ENCODE measurements around the gene ZBTB16.

Gene ZBTB16

DNA sequence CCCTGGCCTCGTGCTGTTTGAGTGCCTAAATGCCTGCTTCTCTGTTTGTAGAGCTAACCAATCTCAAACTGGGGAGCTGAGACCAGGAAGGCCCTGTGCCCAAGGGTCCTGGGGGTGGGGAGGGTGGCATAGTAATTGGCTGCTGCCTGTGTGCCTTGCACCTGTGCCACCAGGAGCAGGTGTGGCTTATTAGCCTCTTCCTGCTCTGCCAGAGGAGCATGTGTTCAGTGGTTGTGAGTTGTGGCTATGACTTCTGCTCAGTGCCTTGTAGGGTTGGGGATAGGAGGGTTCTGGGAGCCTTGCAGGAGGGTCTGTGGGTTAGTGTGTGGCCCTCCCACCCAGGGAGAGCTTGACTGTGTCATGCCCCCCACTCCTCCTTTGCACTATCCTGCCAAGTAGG lies 109.2 kb downstream of the ZBTB16 start:
- DNase-seq (ENCODE audit: low spot score) = no peak

DNA sequence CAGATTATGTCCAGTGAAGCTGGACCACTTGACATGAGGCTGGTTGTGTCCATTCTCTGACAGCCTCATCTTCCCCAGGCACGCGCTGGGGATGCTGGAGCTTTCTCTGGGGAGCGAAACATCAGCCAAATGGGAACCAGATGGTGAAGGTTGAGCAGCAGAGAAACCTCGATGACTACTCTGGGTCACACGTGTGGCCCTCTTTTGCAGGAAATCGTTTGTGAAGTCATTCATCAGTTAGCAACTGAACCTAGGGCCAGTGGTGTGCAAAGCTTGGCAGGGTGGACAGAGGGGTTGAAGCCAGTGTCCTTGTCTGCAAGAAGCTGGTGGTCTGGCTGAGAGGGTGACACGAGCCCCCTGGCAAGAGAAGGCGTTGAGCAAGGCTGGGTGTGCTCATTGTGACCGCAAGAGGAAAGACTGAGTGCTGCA lies 109.8 kb downstream of the ZBTB16 start:
- no peak for DNase-seq (ENCODE audit: low spot score)

DNA sequence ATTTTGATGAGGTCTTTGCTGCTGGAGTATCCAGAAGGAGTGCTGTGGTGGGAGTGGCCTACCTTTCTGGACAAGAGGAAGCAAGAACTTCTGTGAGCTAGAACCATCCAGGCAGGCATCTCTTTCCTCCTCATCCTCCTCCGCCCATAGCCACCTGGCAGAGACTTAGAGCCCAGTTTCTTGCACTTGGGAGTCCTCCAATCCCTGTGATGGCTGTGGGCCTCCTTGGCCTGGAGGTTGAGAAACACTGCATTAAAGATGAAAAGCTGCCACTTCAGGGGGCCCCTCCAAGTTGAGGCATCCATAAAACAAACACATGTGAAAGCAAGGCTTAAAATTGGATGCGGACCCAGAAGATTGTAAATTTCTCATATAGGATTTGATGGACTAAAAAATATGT lies 110.3 kb downstream of the ZBTB16 start:
- no peak for DNase-seq (ENCODE audit: low spot score)

DNA sequence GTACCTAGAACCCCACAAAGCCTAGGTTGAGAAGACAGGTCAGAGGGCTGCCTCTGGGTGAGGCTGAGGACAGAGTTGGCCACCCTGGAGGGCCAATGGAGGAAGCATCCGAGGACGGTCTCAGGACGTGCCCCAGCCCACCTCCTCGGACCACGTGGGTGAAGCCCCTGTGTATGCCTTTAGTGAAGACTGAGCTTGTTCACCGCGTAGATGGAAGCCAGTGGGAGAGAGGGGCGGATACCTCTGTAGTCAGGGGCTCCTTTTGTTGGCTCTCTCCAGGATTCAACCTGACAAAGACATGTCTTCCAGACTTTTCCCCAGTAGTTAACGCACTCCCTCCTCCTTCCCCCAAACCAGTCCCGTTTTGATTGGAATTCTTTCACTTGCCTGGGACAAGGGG lies 110.7 kb downstream of the ZBTB16 start:
- DNase-seq (ENCODE audit: low spot score) = peak; percentile 36

DNA sequence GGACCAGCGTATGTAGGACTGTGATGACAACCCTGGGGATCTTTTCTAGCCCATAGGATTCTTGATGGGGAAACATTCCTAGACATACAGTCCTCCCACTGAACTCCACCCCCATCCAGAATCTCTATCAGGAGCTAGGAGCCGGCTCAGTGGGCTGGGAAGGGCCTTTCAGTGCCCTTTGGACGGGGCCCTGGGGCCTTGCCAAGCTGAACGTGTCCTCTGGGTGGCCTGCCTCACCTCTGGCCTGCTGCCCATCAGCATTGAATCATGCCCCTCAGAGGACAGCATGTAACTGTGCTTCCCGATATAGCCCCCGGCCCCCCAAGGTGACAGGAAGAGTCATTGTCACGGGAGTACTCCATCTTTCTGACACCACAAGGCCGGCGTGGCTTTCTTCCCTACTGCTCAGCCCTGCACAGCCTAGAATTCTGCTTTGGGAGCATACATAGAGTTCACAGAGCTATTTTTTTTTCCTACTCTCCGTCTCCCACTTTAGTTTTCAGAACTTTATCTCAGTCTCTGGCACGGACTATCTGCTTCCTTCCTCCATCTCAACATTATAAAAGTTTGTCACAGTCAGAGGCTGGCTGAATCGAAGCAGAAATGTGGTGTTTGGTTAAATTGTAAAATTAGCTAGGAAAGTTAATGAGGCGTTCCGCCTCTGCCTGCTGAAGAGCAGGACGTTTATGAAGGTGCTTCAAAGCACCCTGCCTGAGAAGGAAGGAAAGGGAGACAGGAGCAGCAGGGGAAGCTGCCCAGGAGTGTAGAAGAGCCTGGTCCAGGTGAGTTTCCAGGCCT lies 111.9 kb downstream of the ZBTB16 start:
- no peak for DNase-seq (ENCODE audit: low spot score)

DNA sequence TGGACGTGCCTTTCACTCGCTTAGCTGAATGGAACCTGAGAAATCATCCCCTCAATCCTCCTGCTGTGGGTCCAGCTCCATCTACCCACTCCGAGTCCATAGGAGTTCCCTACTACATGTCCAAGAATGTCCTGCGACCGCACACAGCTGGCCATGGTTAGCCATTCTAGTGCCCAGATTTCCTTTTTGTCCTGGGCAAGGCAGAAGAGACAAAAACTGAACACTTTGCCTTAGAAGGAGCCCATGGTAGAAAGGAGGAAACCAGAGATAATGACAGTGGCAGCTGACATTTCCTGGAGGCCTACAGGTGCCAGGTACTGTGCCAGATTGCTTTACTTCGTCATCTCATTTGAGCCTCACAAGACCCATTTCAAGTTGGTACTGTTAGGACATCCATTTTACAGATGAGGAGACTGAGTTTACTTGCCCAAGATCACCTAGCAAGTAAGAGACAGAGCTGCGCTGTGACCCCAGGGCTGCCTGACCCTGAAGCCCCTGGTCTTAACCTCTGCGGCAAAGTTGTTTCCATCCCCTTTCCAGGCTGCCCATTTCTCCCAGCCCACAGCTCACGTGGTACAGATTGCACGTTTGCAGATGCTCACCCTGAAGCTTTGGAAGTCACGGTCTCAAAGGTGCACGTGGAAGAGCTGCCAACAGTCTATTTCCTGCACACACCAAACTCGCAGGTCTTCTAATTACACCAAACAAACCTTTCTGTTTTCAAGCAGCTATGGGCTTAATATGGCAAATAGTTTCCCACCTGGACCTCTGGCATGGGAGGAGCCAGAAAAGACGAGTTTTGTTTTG lies 112.7 kb downstream of the ZBTB16 start:
- no peak for DNase-seq (ENCODE audit: low spot score)

DNA sequence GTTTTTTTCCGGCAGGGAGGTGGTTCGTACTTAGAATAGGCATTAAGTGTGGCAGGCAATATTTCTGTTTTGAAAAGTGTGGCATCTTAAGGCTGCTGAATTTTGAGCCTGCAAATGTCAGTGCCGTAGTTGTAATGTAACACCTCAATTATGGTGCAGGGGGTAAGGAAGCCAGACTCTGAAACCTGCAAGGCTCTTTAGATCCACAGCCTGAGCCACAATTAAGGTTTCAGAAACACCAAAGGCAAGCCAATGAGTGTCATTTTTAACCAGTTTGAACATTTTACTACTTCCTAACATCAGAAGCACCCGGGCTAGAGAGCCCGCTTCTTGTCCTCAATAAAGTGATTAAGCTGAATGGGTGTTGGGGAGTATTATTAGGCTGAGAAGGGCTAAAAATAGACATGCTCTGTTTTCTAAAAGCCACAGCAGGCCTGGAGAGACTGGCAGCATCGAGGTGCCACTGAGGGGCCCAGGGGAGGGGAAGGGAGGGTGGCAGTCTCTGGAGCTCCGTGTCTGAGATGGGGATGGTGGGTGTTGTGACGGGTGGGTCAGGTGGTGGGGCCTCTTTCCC lies 113.4 kb downstream of the ZBTB16 start:
- no peak for DNase-seq (ENCODE audit: low spot score)

DNA sequence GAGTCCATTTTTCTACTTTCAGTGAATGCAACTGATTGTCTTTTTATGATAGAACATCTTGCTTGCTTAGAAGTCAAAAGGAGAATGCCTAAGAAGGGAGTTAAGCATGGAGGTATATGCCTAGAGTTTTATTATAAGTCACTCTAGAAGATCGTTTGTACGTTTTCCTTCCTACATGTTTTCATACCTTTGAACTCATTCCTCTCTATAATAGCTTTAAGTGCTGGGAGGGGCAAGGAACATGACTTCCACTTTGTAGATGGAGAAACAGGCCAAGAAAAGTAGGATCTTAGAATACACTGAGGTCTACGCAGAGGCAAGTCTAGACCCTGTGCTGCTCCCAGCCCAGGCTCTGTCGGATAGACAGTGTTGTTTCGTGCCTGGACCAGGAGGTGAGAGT lies 114.3 kb downstream of the ZBTB16 start:
- no peak for DNase-seq (ENCODE audit: low spot score)

DNA sequence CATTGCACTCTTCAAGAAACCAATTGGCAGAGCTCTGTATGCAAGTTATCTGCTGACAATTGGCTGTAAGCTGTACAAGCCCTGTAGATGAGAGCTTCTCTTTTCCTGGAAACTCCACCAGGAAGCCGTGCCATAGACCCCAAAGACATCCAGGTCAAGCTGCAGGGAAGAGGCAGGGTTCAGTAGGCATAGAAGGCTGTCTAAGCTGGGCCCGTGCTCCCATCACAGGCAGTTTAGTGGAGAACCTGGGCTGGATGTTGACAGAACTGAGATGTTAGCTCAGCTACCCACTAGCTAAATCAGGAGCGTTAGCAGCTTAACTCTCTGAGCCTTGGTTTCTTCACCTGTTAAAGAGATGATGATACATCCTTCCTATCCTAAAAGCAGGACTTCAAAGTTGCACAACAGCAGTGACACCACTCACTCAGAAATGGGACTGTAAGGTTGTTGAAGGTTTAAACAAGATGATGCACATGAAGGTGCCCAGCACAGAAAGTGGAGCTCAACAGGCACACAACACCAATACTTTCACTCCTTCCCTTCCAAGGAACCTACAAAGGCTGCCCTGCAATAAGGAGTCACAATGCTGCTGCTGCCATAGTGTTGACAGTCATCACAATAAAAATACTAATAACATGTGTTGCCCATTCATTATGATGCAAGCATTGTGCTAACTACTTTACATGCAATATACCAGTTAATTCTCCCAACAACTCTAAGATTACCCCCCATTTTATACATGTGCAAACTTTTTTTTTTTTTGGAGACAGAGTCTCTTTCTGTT lies 115.4 kb downstream of the ZBTB16 start:
- DNase-seq (ENCODE audit: low spot score) = no peak

DNA sequence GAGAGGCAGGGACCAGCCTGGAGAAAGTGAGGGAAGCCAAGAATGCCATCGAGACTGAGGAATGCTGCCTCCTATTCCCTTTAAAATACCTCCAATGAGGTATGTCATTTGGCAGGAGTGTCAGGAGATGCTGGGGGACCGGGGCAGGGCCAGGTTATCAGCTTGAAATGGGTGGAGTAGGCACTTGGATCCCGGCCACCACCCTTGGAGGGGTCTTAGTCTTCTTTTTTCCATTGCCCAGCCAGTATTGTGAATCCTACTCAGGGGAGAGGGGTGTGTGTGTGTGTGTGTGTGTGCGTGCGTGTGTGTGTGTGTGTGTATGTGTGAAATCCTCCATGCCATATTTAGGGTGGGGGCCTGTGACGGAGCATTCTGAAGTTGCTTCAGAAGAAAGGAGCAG lies 116.2 kb downstream of the ZBTB16 start:
- no peak for DNase-seq (ENCODE audit: low spot score)

DNA sequence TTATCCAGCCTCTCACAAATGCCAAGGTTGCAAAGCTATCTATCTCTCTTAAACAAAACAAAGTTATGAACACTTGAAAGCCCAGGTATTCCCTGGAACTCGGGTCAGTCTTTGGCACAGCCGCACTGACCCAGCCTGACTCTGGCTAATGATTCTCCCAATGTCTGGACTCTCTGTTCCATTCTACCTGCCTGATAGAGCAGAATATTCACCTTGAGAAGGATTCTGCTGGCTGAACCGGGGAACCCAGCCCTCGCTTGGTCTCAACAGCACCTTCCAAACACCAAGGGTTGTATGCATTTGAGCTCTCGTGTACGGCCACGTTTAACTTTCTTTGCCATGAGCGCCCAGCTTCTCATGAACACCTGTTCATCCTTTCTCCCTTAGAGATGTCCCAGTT lies 116.8 kb downstream of the ZBTB16 start:
- DNase-seq (ENCODE audit: low spot score) = no peak

DNA sequence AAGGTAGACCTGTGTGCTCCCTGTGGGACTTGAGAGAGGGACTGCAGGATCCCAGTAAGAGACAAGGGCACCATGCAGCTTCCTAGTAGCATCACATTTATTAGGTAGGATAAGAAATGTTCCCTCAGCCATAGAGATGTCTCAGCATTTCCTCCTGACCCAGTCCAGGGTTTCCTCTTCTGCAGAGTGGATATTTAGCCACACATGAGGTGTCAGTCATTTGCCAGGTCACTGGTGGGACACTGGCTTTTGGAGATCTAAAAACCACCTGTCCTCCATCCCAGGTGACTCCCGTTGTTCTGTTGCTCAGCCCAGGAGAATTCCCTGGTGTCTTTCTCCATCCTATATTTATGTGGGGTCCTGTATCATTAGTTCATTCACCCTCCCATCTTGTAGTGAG lies 119.1 kb downstream of the ZBTB16 start:
- no peak for DNase-seq (ENCODE audit: low spot score)

DNA sequence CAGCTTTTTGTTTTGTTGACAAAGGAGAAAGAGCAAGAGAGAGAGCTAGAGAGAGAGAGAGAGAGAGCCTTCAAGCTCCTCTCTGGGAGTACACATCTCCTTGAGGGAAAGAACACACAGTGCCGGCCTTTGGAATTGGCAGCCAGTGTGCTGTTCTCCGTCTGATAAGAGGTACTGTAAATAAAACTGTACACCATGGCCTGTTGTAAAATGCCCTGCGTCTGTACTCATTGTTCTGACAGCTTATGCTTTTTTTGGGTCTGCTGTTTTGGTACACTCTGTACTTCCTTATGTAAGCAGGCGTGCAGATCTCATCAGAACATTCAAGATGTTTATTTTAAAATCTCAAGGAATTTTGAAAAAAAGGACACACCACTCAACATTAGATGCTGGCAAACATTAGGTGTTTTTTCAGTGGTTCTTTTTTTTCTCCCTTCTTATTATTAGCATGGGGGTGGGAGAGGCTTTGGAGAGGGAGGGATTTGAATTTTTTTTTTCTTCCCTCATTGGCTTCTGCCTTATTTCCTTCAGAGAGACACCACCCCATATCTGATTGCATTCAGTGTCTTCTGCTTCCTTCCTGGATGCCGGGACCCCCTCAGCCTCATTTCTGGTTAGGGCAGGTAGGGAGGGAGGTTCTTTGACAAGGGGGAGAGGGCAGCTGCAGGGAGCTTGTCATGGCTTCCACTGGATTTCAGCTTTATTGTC lies 119.9 kb downstream of the ZBTB16 start:
- DNase-seq (ENCODE audit: low spot score) = no peak

DNA sequence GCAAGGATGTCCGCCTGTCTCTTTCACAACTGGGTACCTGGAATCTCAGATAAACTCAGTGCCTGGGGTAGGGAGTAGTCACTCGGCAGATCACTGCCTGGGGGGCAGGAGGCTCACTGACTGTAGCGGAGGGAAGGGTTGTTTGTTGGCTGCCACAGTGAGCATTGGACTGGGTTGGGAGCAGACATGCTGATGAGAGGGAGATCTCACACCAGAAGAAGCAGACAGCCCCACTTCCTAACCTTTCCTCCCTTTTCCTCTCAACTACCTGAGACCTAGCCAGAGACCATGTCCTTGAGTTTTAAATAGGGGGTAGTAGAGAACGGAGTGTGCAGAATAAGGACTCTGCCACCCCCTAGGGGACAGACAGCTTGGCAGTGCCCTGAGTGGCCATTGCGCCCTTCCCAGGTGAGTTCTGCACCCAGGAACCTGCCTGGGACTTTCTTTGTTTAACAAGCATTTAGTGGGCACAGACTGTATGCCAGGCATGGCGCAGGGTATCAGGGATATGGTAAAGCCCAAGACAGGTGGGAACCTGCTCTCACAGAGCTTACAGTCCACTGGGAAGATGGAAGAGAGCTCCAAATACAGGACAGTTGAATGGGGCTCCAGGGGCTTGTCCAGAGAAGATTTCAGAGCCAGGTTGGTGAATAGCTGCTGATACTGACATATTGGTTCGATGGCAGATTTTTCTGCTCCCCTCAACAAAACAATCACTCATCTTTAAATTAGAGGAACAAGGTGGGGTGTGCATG lies 121.0 kb downstream of the ZBTB16 start:
- peak; percentile 62 for DNase-seq (ENCODE audit: low spot score)

DNA sequence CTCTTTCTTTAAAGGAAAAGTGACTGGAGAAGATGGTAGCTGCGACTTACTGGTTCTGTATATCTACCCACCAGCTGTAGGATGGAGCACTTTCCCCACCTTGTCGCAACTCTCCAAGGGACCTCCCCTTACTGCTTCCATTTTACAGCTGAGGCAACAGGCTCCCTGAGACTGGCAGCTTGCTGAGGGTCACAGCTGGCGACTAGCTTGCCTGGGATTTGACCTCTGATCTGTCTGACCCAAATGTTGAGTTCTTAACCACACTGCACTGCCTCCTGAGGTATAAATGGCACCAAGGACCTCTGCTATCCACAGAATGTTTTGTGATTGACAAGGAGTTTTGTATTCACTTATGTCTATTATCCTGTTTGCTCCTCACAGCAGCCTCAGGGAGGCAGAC lies 121.7 kb downstream of the ZBTB16 start:
- no peak for DNase-seq (ENCODE audit: low spot score)

DNA sequence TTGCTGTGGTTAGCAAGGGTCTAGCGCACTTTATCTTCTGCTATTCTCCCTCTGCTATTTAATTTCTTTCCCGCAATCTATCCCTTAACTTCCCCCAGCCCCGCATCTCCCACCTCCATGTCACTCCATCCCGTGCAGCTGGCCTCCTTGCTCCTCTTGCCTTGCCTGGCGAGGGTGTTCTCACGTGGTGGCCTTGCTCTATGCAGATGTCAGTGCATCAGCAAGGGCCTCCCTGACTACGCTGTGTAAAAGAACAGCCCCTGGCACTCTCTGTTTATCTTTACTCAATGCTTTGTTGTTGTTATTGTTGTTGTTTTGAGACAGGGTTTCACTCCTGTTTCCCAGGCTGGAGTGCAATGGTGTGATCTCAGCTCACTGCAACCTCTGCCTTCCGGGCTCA lies 122.2 kb downstream of the ZBTB16 start:
- DNase-seq (ENCODE audit: low spot score) = no peak

DNA sequence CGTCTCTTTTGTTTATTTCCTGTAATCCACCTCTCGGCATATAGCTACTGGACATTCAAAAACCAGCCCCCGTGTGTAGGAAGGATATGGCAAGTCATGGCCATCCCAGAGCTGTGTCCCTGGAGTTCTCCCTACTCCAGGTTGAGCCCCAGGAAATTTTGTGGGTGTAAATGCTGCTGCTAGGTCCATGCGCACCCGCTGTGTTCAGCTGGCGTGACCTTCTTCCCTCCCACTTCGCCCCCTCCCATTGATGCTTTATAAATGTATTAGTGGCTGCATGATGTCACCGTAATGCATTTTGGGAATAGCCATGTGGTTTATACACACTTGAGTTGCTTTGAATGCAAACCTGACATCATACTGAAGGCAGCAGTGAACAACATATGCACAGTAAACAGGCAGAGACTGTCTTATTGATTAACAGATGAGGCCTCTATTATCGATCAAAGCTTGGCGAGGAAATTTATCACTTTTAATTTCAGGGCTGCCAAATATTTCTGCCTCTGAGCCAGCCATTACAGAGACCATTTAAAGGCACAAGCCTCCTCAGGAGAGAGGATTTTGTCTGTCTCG lies 123.0 kb downstream of the ZBTB16 start:
- no peak for DNase-seq (ENCODE audit: low spot score)

DNA sequence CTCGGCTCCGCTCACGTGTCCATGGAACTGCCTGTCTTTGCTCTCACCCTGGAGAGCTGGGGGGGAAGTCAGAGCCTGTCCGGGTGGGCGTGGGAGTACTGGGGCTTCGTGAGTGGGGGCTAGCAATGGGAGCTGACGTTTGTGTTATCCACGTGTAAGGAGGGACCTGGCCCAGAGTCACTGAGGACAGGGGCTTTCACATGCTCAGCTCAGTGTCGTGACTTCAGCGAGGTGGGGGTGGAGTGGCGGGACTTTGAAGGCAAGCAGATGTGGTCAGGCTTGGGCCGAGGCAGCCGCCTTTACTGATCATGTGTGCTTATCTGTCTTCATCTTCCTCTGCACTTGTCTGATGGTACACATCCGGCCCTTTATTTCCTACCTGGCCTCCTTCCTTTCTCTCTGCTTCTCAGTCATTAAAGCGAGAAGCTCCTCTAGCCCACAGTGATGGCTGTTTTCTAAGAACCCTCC lies 123.6 kb downstream of the ZBTB16 start:
- DNase-seq (ENCODE audit: low spot score) = no peak

DNA sequence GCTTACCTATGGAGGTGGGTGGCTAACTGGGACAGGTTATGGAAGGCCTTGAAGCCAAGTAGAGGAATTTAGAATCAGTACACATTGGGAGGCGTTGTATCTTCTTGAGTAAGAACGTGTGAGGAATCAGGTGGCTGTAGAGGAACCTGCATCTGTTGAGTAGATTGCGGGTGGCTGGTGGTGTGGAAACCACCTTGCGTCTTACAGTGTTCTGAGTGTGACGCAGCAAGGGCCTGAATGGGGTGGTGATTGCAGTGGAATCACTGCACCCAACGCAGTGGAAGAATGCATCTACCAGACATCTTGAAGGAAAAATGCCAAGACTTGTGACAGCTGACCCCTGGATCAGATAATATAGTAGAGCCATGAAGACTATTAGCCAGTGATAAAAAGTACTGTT lies 125.9 kb downstream of the ZBTB16 start:
- no peak for DNase-seq (ENCODE audit: low spot score)

DNA sequence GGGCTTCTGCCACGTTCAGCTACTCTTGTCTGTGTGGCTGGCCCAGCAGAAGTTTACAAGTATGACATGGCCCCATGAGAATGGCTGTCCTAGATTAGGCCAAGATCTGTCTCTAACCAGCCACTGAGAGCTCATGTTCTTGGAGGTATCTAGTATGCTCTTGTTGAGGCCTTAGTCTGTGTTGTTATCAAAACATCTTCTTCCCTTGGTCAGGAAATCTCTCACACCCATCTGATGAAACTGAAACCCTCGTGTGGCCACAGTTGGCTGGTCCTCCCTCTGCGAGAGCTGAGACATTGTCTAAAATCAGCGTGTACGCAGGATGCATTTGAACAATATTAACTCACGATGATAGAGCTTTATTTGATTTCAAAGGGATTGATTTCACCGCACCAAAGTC lies 127.7 kb downstream of the ZBTB16 start:
- DNase-seq (ENCODE audit: low spot score) = no peak
